A673 (cell line): ENCODE measurements around the gene NTF3. TPM values are rescaled to one million over a fixed set of nuclear protein-coding genes. Genes with fewer than 3 reads are reported as not detected.

Experiments used
- BruUV-seq: library from RNA; stranded (reverse); fragments of 400-500 nt; replicated peaks from 2 replicates; lab custom pipeline; 2021; lab: Mats Ljungman, UMichigan
- CTCF ChIA-PET: fragments of 300-600 bp; sonication (Branson Sonifier 250); formaldehyde crosslinking; loops from one replicate; lab custom pipeline; 2022; ENCODE audit warnings: antibody characterized with exemption; lab: Charles Lee
- POLR2A ChIA-PET: fragments of 300-600 bp; sonication (Branson Sonifier 250); formaldehyde crosslinking; loops from one replicate; lab custom pipeline; 2022; ENCODE audit warnings: antibody characterized with exemption; ENCODE audit not compliant: low non-redundant PET; lab: Charles Lee
- DNase-seq: peaks from one replicate; pipeline ENCODE4 v3.0.0-alpha.2; 2015; ENCODE audit warnings: low spot score
- H3K27ac ChIP-seq: fragments of 200-600 bp; sonication (generic); 2 replicates; pipeline ENCODE4 v1.5.1; 2016; ENCODE audit warnings: mixed run types, low read depth, mild to moderate bottlenecking, mixed read lengths, antibody characterized with exemption, low read length; ENCODE audit not compliant: poor library complexity, severe bottlenecking
- H3K27me3 ChIP-seq: fragments of 200-600 bp; sonication (generic); replicated peaks from 2 replicates; pipeline ENCODE4 v1.6.1; 2017; ENCODE audit warnings: mixed run types, low read depth, mild to moderate bottlenecking, mixed read lengths, antibody characterized with exemption, low read length; ENCODE audit not compliant: insufficient read depth, poor library complexity
- H3K36me3 ChIP-seq: fragments of 200-600 bp; sonication (generic); 2 replicates; pipeline ENCODE4 v1.6.1; 2016; ENCODE audit warnings: mixed run types, mild to moderate bottlenecking, mixed read lengths, antibody characterized with exemption, low read length; ENCODE audit not compliant: insufficient read depth, poor library complexity, severe bottlenecking
- H3K4me1 ChIP-seq: fragments of 200-600 bp; sonication (generic); 2 replicates; pipeline ENCODE4 v1.6.1; 2017; ENCODE audit warnings: mixed run types, mild to moderate bottlenecking, mixed read lengths, antibody characterized with exemption, low read length; ENCODE audit not compliant: insufficient read depth, poor library complexity, severe bottlenecking
- H3K4me3 ChIP-seq: fragments of 200-600 bp; sonication (generic); 2 replicates; pipeline ENCODE4 v1.5.1; 2016; ENCODE audit warnings: low read depth, mixed run types, mild to moderate bottlenecking, mixed read lengths, low read length; ENCODE audit not compliant: poor library complexity, severe bottlenecking
- H3K9me3 ChIP-seq: fragments of 200-600 bp; sonication (generic); 2 replicates; pipeline ENCODE4 v1.6.1; 2016; ENCODE audit warnings: mixed run types, low read depth, mild to moderate bottlenecking, mixed read lengths, antibody characterized with exemption, low read length; ENCODE audit not compliant: poor library complexity, severe bottlenecking
- CTCF ChIP-seq: fragments of 300-800, 200-600 bp; sonication (generic); conservative IDR thresholded peaks from 2 replicates; pipeline ENCODE4 v1.5.1; 2017; ENCODE audit warnings: low read depth, mild to moderate bottlenecking, antibody characterized with exemption, low read length, moderate library complexity, mixed read lengths
- EZH2 ChIP-seq: fragments of 200-600 bp; sonication (generic); IDR thresholded peaks from 2 replicates; pipeline ENCODE4 v1.6.1; 2017; ENCODE audit warnings: borderline replicate concordance, low read depth, mild to moderate bottlenecking, mixed read lengths, antibody characterized with exemption, low read length; ENCODE audit not compliant: poor library complexity, severe bottlenecking
- intact Hi-C: fragments of 100-400 bp; cut with micrococcal nuclease; formaldehyde crosslinking; loops from one replicate; pipeline ENCODE4 v1.10.0; 2022; ENCODE audit not compliant: unreplicated experiment
- total RNA-seq: library from RNA; stranded (reverse); gene quantifications from 2 replicates; pipeline ENCODE4 v1.2.3, GENCODE V29; 2021

Gene NTF3
- total RNA-seq, 1 experiment from 2014 or later: not detected

GRCh38 chr12:5479761-5480160 lies 47.9 kb downstream of the NTF3 start:
- intact Hi-C loops: no loop called here
- Histone ChIP-seq H3K4me3 (no peak overlapping the region), H3K36me3 (no peaks in the 10 kb centered on the region), H3K4me1 (no peaks in the 10 kb centered on the region), H3K27ac (no peak overlapping the region), H3K27me3 (peaks cover 31% of the 10 kb centered on the region), H3K9me3 (no peaks in the 10 kb centered on the region)
- no peak for DNase-seq
- POLR2A ChIA-PET: no interaction called here
- no TSS peak for BruUV-seq
- no peak for TF ChIP-seq EZH2
- TF ChIP-seq CTCF: no peak
- CTCF ChIA-PET: no interaction called here

GRCh38 chr12:5480218-5480937 lies 48.5 kb downstream of the NTF3 start:
- H3K4me3 ChIP-seq: no peak overlapping the region
- POLR2A ChIA-PET: no interaction called here
- H3K36me3 ChIP-seq: no peaks in the 10 kb centered on the region
- H3K27ac ChIP-seq: no peak overlapping the region
- no TSS peak for BruUV-seq
- TF ChIP-seq EZH2: no peak
- TF ChIP-seq CTCF: no peak
- intact Hi-C loops: no loop called here
- DNase-seq: no peak
- no peaks in the 10 kb centered on the region for H3K9me3 ChIP-seq
- no peaks in the 10 kb centered on the region for H3K4me1 ChIP-seq
- peaks cover 32% of the 10 kb centered on the region for H3K27me3 ChIP-seq
- CTCF ChIA-PET: no interaction called here

- Histone ChIP-seq H3K27me3 (peaks cover 37% of the 10 kb centered on the region), H3K4me3 (no peak overlapping the region), H3K4me1 (no peaks in the 10 kb centered on the region), H3K36me3 (no peaks in the 10 kb centered on the region), H3K9me3 (no peaks in the 10 kb centered on the region), H3K27ac (no peak overlapping the region)
- no TSS peak for BruUV-seq
- intact Hi-C loops: no loop called here
- CTCF ChIA-PET: no interaction called here
- TF ChIP-seq EZH2: no peak
- TF ChIP-seq CTCF: no peak
- DNase-seq: no peak
- POLR2A ChIA-PET: no interaction called here
These were observed 49.0 kb downstream of the NTF3 start for GRCh38 chr12:5480938-5481303.
